ENCODE results near the gene PPP1R26.
"Not testable (repeated sequence)": the region's sequence is repeated elsewhere in the genome, so short reads cannot be mapped to it uniquely, and the experiment has no call there.

DNA sequence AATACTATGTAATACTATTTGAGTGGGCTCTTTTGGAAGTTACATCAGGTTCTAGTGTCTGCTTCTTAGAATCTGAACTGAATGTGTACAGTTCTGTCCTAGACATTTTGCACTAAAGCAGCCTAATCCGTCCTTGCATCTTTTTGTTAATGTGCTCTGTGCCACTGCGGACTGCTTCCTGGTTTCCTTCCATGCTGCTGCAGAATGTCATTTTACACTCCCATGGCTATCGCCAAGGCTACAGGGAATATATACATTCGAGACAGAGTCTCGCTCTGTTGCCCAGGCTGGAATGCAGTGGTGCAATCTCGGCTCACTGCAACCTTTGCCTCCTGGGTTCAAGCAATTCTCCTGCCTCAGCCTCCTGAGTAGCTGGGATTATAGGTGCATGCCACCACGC is 27.7 kb upstream of the PPP1R26 start:
- TF ChIP-seq, protein P1, sequence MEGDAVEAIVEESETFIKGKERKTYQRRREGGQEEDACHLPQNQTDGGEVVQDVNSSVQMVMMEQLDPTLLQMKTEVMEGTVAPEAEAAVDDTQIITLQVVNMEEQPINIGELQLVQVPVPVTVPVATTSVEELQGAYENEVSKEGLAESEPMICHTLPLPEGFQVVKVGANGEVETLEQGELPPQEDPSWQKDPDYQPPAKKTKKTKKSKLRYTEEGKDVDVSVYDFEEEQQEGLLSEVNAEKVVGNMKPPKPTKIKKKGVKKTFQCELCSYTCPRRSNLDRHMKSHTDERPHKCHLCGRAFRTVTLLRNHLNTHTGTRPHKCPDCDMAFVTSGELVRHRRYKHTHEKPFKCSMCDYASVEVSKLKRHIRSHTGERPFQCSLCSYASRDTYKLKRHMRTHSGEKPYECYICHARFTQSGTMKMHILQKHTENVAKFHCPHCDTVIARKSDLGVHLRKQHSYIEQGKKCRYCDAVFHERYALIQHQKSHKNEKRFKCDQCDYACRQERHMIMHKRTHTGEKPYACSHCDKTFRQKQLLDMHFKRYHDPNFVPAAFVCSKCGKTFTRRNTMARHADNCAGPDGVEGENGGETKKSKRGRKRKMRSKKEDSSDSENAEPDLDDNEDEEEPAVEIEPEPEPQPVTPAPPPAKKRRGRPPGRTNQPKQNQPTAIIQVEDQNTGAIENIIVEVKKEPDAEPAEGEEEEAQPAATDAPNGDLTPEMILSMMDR (IDR thresholded peaks at IDR 0.05), result not testable (repeated sequence)
- not testable (repeated sequence) for TF ChIP-seq POLR2A, EP300 (IDR thresholded peaks at IDR 0.05)

Measured in tibial nerve (tissue), 4 donors.